ENCODE measurements around the gene KCNIP3.

DNA sequence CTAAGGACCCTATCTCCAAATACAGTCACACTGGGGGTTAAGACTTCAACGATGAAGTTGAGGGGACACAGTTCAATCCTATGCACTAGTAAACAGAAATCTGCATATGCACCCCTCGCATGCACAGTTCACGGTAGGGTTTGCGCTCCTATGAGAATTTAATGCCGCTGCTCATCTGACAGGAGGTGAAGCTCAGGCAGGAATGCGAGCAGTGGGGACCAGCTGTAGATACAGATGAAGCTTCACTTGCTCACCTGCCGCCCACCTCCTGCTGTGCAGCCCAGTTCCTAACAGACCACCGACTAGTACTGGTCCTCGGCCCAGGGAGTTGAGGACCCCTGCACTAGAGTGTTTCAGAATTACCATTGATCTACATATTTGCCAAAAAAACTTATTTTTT lies 65.3 kb downstream of the KCNIP3 start:
- TF ChIP-seq CTCF (IDR thresholded peaks at IDR 0.05) (no peak), EZH2 (IDR thresholded peaks at IDR 0.05; ENCODE audit: borderline replicate concordance, insufficient read depth, low read depth, low read length, poor library complexity, severe bottlenecking) (no peak)

Measured in B cell (primary cell).